ENCODE measurements around the gene SHISAL2A. TPM values are rescaled to one million over a fixed set of nuclear protein-coding genes. Genes with fewer than 3 reads are reported as not detected.

SHISAL2A gene
- total and polyA plus RNA-seq, 2 of the 13 experiments (the other 11 are each of a cell fraction or from before 2014, with no cell fraction given), result not detected

DNA sequence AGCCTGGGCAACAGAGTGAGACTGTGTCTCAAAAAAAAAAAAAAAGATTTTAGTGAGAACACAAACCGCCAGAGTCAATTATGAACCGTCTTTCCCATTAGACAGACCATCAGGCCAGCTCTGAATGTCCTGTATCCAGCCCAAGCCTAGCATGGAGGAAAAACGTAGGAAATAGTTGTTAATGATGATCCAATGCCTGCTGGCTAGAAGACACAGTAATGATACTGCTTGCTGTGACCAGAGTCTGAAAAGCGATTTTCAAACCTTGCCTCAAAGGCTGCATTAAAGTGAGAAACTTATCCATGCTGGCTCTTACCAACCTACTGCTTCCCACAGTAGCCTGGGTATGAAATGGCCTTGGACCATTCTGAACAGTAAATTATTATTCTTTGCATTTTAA, 48.2 kb downstream of the SHISAL2A start (continued):
- TF ChIP-seq, protein P1, sequence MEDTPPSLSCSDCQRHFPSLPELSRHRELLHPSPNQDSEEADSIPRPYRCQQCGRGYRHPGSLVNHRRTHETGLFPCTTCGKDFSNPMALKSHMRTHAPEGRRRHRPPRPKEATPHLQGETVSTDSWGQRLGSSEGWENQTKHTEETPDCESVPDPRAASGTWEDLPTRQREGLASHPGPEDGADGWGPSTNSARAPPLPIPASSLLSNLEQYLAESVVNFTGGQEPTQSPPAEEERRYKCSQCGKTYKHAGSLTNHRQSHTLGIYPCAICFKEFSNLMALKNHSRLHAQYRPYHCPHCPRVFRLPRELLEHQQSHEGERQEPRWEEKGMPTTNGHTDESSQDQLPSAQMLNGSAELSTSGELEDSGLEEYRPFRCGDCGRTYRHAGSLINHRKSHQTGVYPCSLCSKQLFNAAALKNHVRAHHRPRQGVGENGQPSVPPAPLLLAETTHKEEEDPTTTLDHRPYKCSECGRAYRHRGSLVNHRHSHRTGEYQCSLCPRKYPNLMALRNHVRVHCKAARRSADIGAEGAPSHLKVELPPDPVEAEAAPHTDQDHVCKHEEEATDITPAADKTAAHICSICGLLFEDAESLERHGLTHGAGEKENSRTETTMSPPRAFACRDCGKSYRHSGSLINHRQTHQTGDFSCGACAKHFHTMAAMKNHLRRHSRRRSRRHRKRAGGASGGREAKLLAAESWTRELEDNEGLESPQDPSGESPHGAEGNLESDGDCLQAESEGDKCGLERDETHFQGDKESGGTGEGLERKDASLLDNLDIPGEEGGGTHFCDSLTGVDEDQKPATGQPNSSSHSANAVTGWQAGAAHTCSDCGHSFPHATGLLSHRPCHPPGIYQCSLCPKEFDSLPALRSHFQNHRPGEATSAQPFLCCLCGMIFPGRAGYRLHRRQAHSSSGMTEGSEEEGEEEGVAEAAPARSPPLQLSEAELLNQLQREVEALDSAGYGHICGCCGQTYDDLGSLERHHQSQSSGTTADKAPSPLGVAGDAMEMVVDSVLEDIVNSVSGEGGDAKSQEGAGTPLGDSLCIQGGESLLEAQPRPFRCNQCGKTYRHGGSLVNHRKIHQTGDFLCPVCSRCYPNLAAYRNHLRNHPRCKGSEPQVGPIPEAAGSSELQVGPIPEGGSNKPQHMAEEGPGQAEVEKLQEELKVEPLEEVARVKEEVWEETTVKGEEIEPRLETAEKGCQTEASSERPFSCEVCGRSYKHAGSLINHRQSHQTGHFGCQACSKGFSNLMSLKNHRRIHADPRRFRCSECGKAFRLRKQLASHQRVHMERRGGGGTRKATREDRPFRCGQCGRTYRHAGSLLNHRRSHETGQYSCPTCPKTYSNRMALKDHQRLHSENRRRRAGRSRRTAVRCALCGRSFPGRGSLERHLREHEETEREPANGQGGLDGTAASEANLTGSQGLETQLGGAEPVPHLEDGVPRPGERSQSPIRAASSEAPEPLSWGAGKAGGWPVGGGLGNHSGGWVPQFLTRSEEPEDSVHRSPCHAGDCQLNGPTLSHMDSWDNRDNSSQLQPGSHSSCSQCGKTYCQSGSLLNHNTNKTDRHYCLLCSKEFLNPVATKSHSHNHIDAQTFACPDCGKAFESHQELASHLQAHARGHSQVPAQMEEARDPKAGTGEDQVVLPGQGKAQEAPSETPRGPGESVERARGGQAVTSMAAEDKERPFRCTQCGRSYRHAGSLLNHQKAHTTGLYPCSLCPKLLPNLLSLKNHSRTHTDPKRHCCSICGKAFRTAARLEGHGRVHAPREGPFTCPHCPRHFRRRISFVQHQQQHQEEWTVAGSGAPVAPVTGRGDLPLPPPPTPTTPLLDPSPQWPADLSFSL (CRISPR knock-in tag; IDR thresholded peaks at IDR 0.05), result no peak
- TF ChIP-seq ZNF746 (CRISPR knock-in tag; IDR thresholded peaks at IDR 0.05), result no peak
- TF ChIP-seq ZNF253 (CRISPR knock-in tag; IDR thresholded peaks at IDR 0.05; ENCODE audit: borderline replicate concordance), result no peak
- no peak for TF ChIP-seq U2AF1 (optimal IDR thresholded peaks at IDR 0.05; ENCODE audit: low read depth, low read length)
- TF ChIP-seq ZNF557 (CRISPR knock-in tag; IDR thresholded peaks at IDR 0.05), result no peak
- no peak for TF ChIP-seq SNAPC2 (CRISPR knock-in tag; IDR thresholded peaks at IDR 0.05)
- TF ChIP-seq CBX2 (IDR thresholded peaks at IDR 0.05; ENCODE audit: low read depth, low read length), result no peak
- no peak for TF ChIP-seq CBX2 (CRISPR knock-in tag; IDR thresholded peaks at IDR 0.05; ENCODE audit: low read depth)
- TF ChIP-seq ETV6 (CRISPR knock-in tag; conservative IDR thresholded peaks at IDR 0.05), result no peak

All from HepG2 (cell line).